HepG2 (cell line): ENCODE measurements around the gene PIP4K2C. TPM values are rescaled to one million over a fixed set of nuclear protein-coding genes. Genes with fewer than 3 reads are reported as not detected.

Experiments used
- ATAC-seq: fragments of 200-7000 bp; cut with Tn5 transposase; 3 replicates; pipeline ENCODE4 v1.9.1; 2020; ENCODE audit warnings: mild to moderate bottlenecking, moderate library complexity
- BruUV-seq: library from RNA; stranded (reverse); fragments of 400-500 nt; replicated peaks from 2 replicates; lab custom pipeline; 2021; lab: Mats Ljungman, UMichigan
- CTCF ChIA-PET: fragments of 300-600 bp; formaldehyde crosslinking; extraction: SDS; loops from one replicate; lab custom pipeline; 2021; ENCODE audit warnings: low total read pairs, inconsistent platforms, low intra/inter-chr PET ratio; lab: Yijun Ruan, JAX
- POLR2A ChIA-PET: fragments of 350-600 bp; sonication (Branson Sonifier 250); formaldehyde crosslinking; loops from one replicate; lab custom pipeline; 2020; ENCODE audit warnings: antibody characterized with exemption, inconsistent platforms; lab: Yijun Ruan, JAX
- DNase-seq: peaks from one replicate; pipeline ENCODE4 v3.0.0-alpha.2; 2015; ENCODE audit warnings: low spot score
- FAIRE-seq: peaks from 3 replicates; lab custom pipeline; 2011; peaks lifted over from hg19 to GRCh38; lab: Jason Lieb, UNC
- H2AFZ ChIP-seq: one replicate; pipeline ENCODE4 v1.6.1; 2011; ENCODE audit warnings: low read length, inconsistent platforms
- H3K27ac ChIP-seq: fragments of 300-600 bp; 3 replicates; pipeline ENCODE4 v1.8.0; 2011; ENCODE audit warnings: mixed run types, mild to moderate bottlenecking, mixed read lengths, low read length, inconsistent platforms; ENCODE audit not compliant: insufficient read depth; ENCODE audit errors: extremely low read length
- H3K27me3 ChIP-seq, 2 experiments: fragments of 200-600 bp in 1 of 2; 2 replicates in 1 of 2; 3 replicates in 1 of 2; pipeline versions ENCODE4 v1.6.0 to v1.8.0; 2011; ENCODE audit warnings: low read length in 2 of 2, mild to moderate bottlenecking in 2 of 2, moderate library complexity in 2 of 2, inconsistent platforms in 1 of 2; ENCODE audit not compliant: insufficient read depth in 2 of 2, control insufficient read depth in 1 of 2
- H3K36me3 ChIP-seq, 2 experiments: fragments of 200-600 bp in 1 of 2; replicated peaks in 1 of 2; 2 replicates in 1 of 2; 3 replicates in 1 of 2; pipeline versions ENCODE4 v1.5.1 to v1.8.0; 2011; ENCODE audit warnings: low read length in 2 of 2, inconsistent platforms in 1 of 2; ENCODE audit not compliant: insufficient read depth in 2 of 2, control insufficient read depth in 1 of 2
- H3K4me1 ChIP-seq: 2 replicates; pipeline ENCODE4 v1.5.1; 2012; ENCODE audit warnings: low read length, inconsistent platforms; ENCODE audit not compliant: insufficient read depth
- H3K4me2 ChIP-seq: 2 replicates; pipeline ENCODE4 v1.6.0; 2011; ENCODE audit warnings: low read depth, low read length, inconsistent platforms
- H3K4me3 ChIP-seq, 3 experiments: fragments of 200-600 bp in 1 of 3; sonication (generic), shearing (Covaris generic) in 1 of 3; replicated peaks in 1 of 3; 2 replicates each; pipeline ENCODE4 v1.5.1; 2011 to 2016; ENCODE audit warnings: low read length in 3 of 3, inconsistent platforms in 2 of 3, low read depth in 2 of 3, mild to moderate bottlenecking in 2 of 3, control low read depth in 1 of 3, mixed read lengths in 1 of 3; ENCODE audit not compliant: insufficient read depth in 1 of 3
- H3K79me2 ChIP-seq: one replicate; pipeline ENCODE4 v1.6.1; 2011; ENCODE audit warnings: low read length, inconsistent platforms; ENCODE audit not compliant: insufficient read depth
- H3K9ac ChIP-seq: 2 replicates; pipeline ENCODE4 v1.6.0; 2011; ENCODE audit warnings: mild to moderate bottlenecking, low read depth, low read length, inconsistent platforms; ENCODE audit not compliant: insufficient read depth
- H3K9me3 ChIP-seq: 2 replicates; pipeline ENCODE4 v1.5.1; 2012; ENCODE audit warnings: mild to moderate bottlenecking, low read length
- H4K20me1 ChIP-seq: 2 replicates; pipeline ENCODE4 v1.6.0; 2011; ENCODE audit warnings: inconsistent platforms, mild to moderate bottlenecking, low read length, moderate library complexity; ENCODE audit not compliant: insufficient read depth
- AKAP8 ChIP-seq: sonication (generic); formaldehyde crosslinking; IDR thresholded peaks from 2 replicates; pipeline ENCODE4 v1.5.1; 2020; ENCODE audit warnings: mild to moderate bottlenecking, missing genetic modification reagents
- RFXANK ChIP-seq: IDR thresholded peaks from 2 replicates; pipeline ENCODE4 v1.6.1; 2016
- USF2 ChIP-seq, 2 experiments: sonication (generic) in 1 of 2; formaldehyde crosslinking in 1 of 2; IDR thresholded peaks; 2 replicates each; pipeline versions ENCODE4 v1.5.1 to v1.6.1; 2011 to 2020; ENCODE audit warnings: borderline replicate concordance in 1 of 2, low read depth in 1 of 2, low read length in 1 of 2, mild to moderate bottlenecking in 1 of 2, missing genetic modification reagents in 1 of 2, moderate library complexity in 1 of 2
- ZHX2 ChIP-seq, 2 experiments: sonication (generic) in 1 of 2; formaldehyde crosslinking in 1 of 2; IDR thresholded peaks; 2 replicates each; pipeline versions ENCODE4 v1.6.1 to v1.9.0; 2014 to 2022; ENCODE audit warnings: antibody characterized with exemption in 1 of 2, borderline replicate concordance in 1 of 2, inconsistent platforms in 1 of 2, low read depth in 1 of 2, missing genetic modification reagents in 1 of 2
- ZNF136 ChIP-seq: sonication (generic); formaldehyde crosslinking; IDR thresholded peaks from 2 replicates; pipeline ENCODE4 v1.8.1; 2022; ENCODE audit warnings: low read depth, mild to moderate bottlenecking, moderate library complexity, missing genetic modification reagents
- ZNF20 ChIP-seq: sonication (generic); formaldehyde crosslinking; IDR thresholded peaks from 2 replicates; pipeline ENCODE4 v1.4.0; 2020; ENCODE audit warnings: mild to moderate bottlenecking, moderate library complexity, missing genetic modification reagents
- ZNF230 ChIP-seq: sonication (generic); formaldehyde crosslinking; IDR thresholded peaks from 2 replicates; pipeline ENCODE4 v1.4.0; 2020; ENCODE audit warnings: mild to moderate bottlenecking, missing genetic modification reagents
- WGBS: methylation state at CpG from one replicate; pipeline ENCODE4 v1.1.6; 2017; ENCODE audit warnings: low lambda C conversion rate; 5-methylcytosine and 5-hydroxymethylcytosine counted together
- in situ Hi-C: cut with HindIII; loops from 2 replicates; pipeline ENCODE4 v1.10.0; 2017; ENCODE audit warnings: low pct_unique_long_range_greater_than_20kb; ENCODE audit not compliant: extremely low pct_ligation_motif_present
- intact Hi-C: fragments of 100-400 bp; cut with micrococcal nuclease; formaldehyde crosslinking; loops from one replicate; pipeline ENCODE4 v1.10.0; 2022; ENCODE audit not compliant: unreplicated experiment
- polyA plus RNA-seq, 8 experiments: library from polyadenylated mRNA; depleted of rRNA in 3 of 8; stranded (reverse) in 7 of 8; unstranded in 1 of 8; fragments of >200 nt; fragmentation: Illumina TruSeq in 4 of 8; extraction: Trizol in 4 of 8; gene quantifications; 2 replicates each; pipeline versions ENCODE4 v1.2.1 to v1.2.3, GENCODE V29; 2011 to 2016; ENCODE audit warnings: low read depth in 4 of 8, missing spikeins in 1 of 8, mixed read lengths in 1 of 8; ENCODE audit not compliant: insufficient read depth in 1 of 8
- total RNA-seq, 5 experiments: library from RNA; depleted of rRNA; stranded (reverse); fragments of >200 nt; fragmentation: Illumina TruSeq; extraction: Trizol; gene quantifications; 2 replicates each; pipeline ENCODE4 v1.2.3, GENCODE V29; 2016; ENCODE audit warnings: low read depth in 1 of 5

The PIP4K2C gene
- total and polyA plus RNA-seq, 2 of the 13 experiments (the other 11 are each of a cell fraction or from before 2014, with no cell fraction given), result 23.3 to 26.4 TPM

GRCh38 chr12:57554453-57554852 is 36.5 kb upstream of the PIP4K2C start:
- H2AFZ ChIP-seq, result no peak overlapping the region
- no peak overlapping the region for H3K27ac ChIP-seq
- ChIA-PET CTCF (no interaction called here), POLR2A (interaction anchor here (1.1 kb wide), 1 partner anchor 21 kb away, joined by 4 read pairs; no protein-coding TSS in a partner anchor)
- FAIRE-seq, result no peak
- ATAC-seq, result no peak
- H3K9me3 ChIP-seq, result no peaks in the 10 kb centered on the region
- no peaks in the 10 kb centered on the region for H3K79me2 ChIP-seq
- no peak overlapping the region for H3K4me2 ChIP-seq
- H3K4me3 ChIP-seq, result no peak overlapping the region
- peaks cover 26% of the 10 kb centered on the region for H3K4me1 ChIP-seq
- H3K9ac ChIP-seq, result no peak overlapping the region
- H4K20me1 ChIP-seq, result no peaks in the 10 kb centered on the region
- in situ Hi-C loops, result no loop called here
- DNase-seq, result no peak
- no peaks in the 10 kb centered on the region for H3K36me3 ChIP-seq
- BruUV-seq, result no TSS peak
- intact Hi-C loops, result no loop called here
- H3K27me3 ChIP-seq, result peaks cover 1 to 12% of the 10 kb centered on the region in 2 experiments; a peak in 3 of 5 replicates
- WGBS, result 82% methylated on average over 2 of the region's 2 CpGs
- TF ChIP-seq ZNF230 (no peak), ZHX2 (IDR thresholded peaks at IDR 0.05; ENCODE audit: low read depth) (no peak), ZHX2 (CRISPR knock-in tag; IDR thresholded peaks at IDR 0.05; ENCODE audit: borderline replicate concordance) (no peak), RFXANK (CRISPR knock-in tag) (no peak), ZNF136 (CRISPR knock-in tag) (no peak), AKAP8 (no peak), USF2 (IDR thresholded peaks at IDR 0.05; ENCODE audit: low read depth, low read length) (no peak), USF2 (CRISPR knock-in tag; IDR thresholded peaks at IDR 0.05; ENCODE audit: borderline replicate concordance) (no peak), ZNF20 (CRISPR knock-in tag) (no peak)
